Measurements from ENCODE around the gene ZDHHC14.

Gene ZDHHC14

DNA sequence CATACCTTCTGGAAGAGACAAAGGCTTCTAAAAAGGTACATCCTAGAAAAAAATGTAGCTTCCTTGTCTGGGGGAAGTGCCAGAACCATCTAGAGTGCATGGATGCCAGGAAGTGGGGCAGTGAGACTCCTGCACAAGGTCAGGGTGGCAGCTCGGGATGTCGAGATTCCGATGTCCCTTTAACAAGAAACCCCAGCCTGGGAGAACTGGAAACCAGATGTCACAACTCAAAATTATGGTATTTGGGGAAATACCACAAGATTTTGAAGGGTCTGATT lies 168.4 kb downstream of the ZDHHC14 start:
- Histone ChIP-seq H3K4me3 (ENCODE audit: severe bottlenecking) (no peak overlapping the region), H3K4me1 (ENCODE audit: insufficient read depth, poor library complexity, severe bottlenecking) (peaks cover 14% of the 10 kb centered on the region), H3K36me3 (ENCODE audit: low read depth) (no peaks in the 10 kb centered on the region), H3K27ac (ENCODE audit: poor library complexity, severe bottlenecking) (no peak overlapping the region), H3K9me3 (ENCODE audit: severe bottlenecking) (no peaks in the 10 kb centered on the region), H3K27me3 (ENCODE audit: insufficient read depth, poor library complexity, severe bottlenecking) (no peaks in the 10 kb centered on the region)
- TF ChIP-seq, protein P1, sequence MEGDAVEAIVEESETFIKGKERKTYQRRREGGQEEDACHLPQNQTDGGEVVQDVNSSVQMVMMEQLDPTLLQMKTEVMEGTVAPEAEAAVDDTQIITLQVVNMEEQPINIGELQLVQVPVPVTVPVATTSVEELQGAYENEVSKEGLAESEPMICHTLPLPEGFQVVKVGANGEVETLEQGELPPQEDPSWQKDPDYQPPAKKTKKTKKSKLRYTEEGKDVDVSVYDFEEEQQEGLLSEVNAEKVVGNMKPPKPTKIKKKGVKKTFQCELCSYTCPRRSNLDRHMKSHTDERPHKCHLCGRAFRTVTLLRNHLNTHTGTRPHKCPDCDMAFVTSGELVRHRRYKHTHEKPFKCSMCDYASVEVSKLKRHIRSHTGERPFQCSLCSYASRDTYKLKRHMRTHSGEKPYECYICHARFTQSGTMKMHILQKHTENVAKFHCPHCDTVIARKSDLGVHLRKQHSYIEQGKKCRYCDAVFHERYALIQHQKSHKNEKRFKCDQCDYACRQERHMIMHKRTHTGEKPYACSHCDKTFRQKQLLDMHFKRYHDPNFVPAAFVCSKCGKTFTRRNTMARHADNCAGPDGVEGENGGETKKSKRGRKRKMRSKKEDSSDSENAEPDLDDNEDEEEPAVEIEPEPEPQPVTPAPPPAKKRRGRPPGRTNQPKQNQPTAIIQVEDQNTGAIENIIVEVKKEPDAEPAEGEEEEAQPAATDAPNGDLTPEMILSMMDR (IDR thresholded peaks at IDR 0.05; ENCODE audit: poor library complexity, severe bottlenecking) = no peak
- ATAC-seq (ENCODE audit: low read depth) (no peak), DNase-seq (ENCODE audit: low spot score) (no peak)

DNA sequence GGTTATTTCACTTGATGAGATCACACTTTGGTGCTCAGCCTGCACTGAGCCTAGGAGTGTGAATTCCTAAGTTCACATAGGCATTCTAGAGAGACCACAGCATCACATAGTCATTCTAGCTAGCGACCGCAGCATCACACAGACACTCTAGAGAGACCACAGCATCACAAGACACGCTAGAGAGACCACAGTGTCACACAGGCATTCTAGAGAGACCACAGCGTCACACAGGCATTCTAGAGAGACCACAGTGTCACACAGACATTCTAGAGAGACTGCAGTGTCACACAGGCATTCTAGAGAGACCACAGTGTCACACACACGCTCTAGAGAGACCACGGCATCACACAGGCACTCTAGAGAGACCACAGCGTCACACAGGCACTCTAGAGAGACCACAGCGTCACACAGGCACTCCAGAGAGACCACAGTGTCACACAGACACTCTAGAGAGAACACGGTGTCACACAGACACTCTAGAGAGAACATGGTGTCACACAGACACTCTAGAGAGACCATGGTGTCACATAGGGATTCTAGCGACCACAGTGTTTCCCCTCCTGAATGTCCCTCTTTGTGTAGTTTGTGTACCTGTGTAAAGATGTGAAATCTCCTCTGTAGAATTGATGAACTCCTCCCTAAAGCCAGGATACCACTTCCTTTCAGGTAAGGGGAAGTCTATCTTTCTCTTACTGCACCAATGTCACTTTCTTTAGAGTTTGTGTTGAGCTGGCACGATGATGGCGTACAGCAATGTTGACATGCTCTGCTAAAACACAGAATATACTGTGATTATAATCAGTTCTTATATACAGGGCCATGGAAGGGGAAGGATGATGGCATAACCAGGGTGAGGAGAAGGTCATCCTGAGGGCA lies 169.4 kb downstream of the ZDHHC14 start:
- ATAC-seq (ENCODE audit: low read depth) (no peak), DNase-seq (ENCODE audit: low spot score) (no peak)
- Histone ChIP-seq H3K36me3 (ENCODE audit: low read depth) (no peaks in the 10 kb centered on the region), H3K4me3 (ENCODE audit: severe bottlenecking) (no peak overlapping the region), H3K27ac (ENCODE audit: poor library complexity, severe bottlenecking) (no peak overlapping the region), H3K27me3 (ENCODE audit: insufficient read depth, poor library complexity, severe bottlenecking) (no peaks in the 10 kb centered on the region), H3K9me3 (ENCODE audit: severe bottlenecking) (no peaks in the 10 kb centered on the region), H3K4me1 (ENCODE audit: insufficient read depth, poor library complexity, severe bottlenecking) (peaks cover 14% of the 10 kb centered on the region)
- TF ChIP-seq, protein P1 (IDR thresholded peaks at IDR 0.05; ENCODE audit: poor library complexity, severe bottlenecking) = no peak

DNA sequence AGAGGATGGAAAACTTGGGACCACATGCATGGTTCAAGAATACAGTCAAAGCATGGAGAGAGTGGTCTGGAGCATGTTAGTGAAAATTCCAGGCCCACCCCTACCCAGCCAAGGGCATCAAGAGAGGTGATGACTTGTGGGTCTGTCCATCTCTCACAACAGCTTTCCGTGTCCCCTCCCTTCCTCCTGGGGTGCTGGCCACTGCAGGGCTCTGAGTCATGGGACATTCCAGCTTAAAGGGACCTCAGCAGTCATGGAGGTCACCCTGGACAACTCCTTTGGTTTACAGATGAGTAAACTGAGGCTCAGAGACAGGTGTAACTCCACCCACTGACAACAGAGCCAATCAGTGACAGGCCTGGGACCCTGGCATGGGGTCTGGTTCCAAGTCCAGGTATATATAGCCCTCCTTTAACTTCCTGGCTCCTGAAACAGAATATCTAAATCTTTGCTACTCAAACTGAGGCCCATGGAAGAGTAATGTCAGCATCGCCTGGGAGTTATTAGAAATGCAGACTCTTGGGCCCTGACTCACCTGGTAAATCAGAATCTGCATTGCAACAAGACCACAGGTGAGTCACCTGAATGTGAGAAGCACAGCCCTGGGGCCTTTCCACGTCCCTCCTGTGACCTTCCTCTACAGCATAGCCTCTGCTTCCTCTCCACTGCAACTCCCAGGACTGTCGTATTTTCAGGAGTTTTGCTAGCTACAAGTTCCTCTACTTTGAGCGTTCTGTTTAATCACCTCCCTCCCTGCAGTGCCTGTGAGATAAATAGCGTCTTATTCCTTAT lies 170.2 kb downstream of the ZDHHC14 start:
- Histone ChIP-seq H3K27me3 (ENCODE audit: insufficient read depth, poor library complexity, severe bottlenecking) (no peaks in the 10 kb centered on the region), H3K4me3 (ENCODE audit: severe bottlenecking) (no peak overlapping the region), H3K4me1 (ENCODE audit: insufficient read depth, poor library complexity, severe bottlenecking) (peaks cover 14% of the 10 kb centered on the region), H3K9me3 (ENCODE audit: severe bottlenecking) (no peaks in the 10 kb centered on the region), H3K36me3 (ENCODE audit: low read depth) (no peaks in the 10 kb centered on the region), H3K27ac (ENCODE audit: poor library complexity, severe bottlenecking) (no peak overlapping the region)
- DNase-seq (ENCODE audit: low spot score) (no peak), ATAC-seq (ENCODE audit: low read depth) (peak; percentile 42; the same call in 2 of the 3 replicates)
- TF ChIP-seq, protein P1 (IDR thresholded peaks at IDR 0.05; ENCODE audit: poor library complexity, severe bottlenecking) = no peak

DNA sequence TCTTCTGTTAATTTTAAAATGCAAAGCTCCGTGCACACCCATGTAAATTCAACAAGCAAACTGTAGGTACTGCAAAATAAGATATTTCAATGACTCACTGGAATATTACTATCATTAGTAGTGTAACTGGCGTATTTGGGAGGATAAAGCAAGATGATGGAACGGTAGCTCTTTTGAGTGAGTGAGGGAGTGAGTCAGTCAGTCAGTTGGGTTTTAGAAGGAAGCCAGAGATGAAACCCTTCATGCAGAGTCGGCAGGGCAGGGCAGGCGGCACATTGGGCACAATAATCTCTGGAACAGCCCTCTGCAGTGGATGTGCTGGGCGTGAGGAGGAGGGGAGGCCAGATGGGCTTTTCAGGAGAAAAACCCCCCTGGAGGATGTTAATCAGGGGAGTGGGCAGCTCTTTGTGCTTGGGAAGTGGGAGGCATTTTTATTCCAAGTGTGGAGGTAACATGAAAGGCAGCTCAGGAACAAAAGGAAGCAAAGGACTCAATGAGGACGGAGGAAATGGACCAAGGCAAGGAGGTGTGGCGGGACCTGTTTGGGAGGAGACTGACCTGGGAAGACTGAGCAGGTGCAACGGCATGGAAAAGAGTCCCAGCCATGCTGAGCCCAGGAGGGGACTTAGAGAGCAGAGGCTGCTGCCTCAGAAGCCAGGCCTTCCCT lies 171.2 kb downstream of the ZDHHC14 start:
- Histone ChIP-seq H3K27me3 (ENCODE audit: insufficient read depth, poor library complexity, severe bottlenecking) (no peaks in the 10 kb centered on the region), H3K4me3 (ENCODE audit: severe bottlenecking) (no peak overlapping the region), H3K27ac (ENCODE audit: poor library complexity, severe bottlenecking) (no peak overlapping the region), H3K9me3 (ENCODE audit: severe bottlenecking) (no peaks in the 10 kb centered on the region), H3K4me1 (ENCODE audit: insufficient read depth, poor library complexity, severe bottlenecking) (peaks cover 14% of the 10 kb centered on the region), H3K36me3 (ENCODE audit: low read depth) (no peaks in the 10 kb centered on the region)
- ATAC-seq (ENCODE audit: low read depth) = no peak
- no peak for DNase-seq (ENCODE audit: low spot score)
- TF ChIP-seq, protein P1 (IDR thresholded peaks at IDR 0.05; ENCODE audit: poor library complexity, severe bottlenecking) = no peak
